Osteoblast (primary cell): Measurements from ENCODE around the gene OSTF1. TPM values are rescaled to one million over a fixed set of nuclear protein-coding genes. Genes with fewer than 3 reads are reported as not detected.
A peak's percentile ranks its signal among the peaks of the same experiment; 100 is the strongest.

ENCODE experiments used
- DNase-seq: peaks from one replicate; pipeline ENCODE4 v3.0.0; 2011; ENCODE audit warnings: low spot score, mixed read lengths; ENCODE audit not compliant: insufficient read length; ENCODE audit errors: missing footprints
- H2AFZ ChIP-seq: 2 replicates; pipeline ENCODE4 v1.6.0; 2011; ENCODE audit warnings: mild to moderate bottlenecking, low read length
- H3K27ac ChIP-seq: 2 replicates; pipeline ENCODE4 v1.5.1; 2011; ENCODE audit warnings: mild to moderate bottlenecking, low read depth, low read length, moderate library complexity
- H3K27me3 ChIP-seq: 2 replicates; pipeline ENCODE4 v1.6.0; 2012; ENCODE audit warnings: mild to moderate bottlenecking, control low read depth, inconsistent platforms, low read length, moderate library complexity; ENCODE audit not compliant: insufficient read depth
- H3K36me3 ChIP-seq: 2 replicates; pipeline ENCODE4 v1.5.1; 2011; ENCODE audit warnings: mild to moderate bottlenecking, low read length, control low read depth, moderate library complexity; ENCODE audit not compliant: insufficient read depth
- H3K4me1 ChIP-seq: 2 replicates; pipeline ENCODE4 v1.5.1; 2011; ENCODE audit warnings: mild to moderate bottlenecking, low read length, control low read depth, moderate library complexity; ENCODE audit not compliant: insufficient read depth
- H3K4me2 ChIP-seq: 2 replicates; pipeline ENCODE4 v1.6.0; 2011; ENCODE audit warnings: mild to moderate bottlenecking, low read length; ENCODE audit not compliant: insufficient read depth
- H3K4me3 ChIP-seq: fragments of 200-600 bp; sonication (generic); 3 replicates; pipeline ENCODE4 v1.5.1; 2012; ENCODE audit warnings: mild to moderate bottlenecking, low read length, inconsistent platforms; ENCODE audit not compliant: insufficient read depth
- H3K79me2 ChIP-seq: 2 replicates; pipeline ENCODE4 v1.6.0; 2012; ENCODE audit warnings: mild to moderate bottlenecking, low read length, control low read depth, inconsistent platforms; ENCODE audit not compliant: insufficient read depth
- H3K9me3 ChIP-seq: 2 replicates; pipeline ENCODE4 v1.5.1; 2011; ENCODE audit warnings: low read depth, low read length, control low read depth
- H4K20me1 ChIP-seq: 2 replicates; pipeline ENCODE4 v1.6.0; 2012; ENCODE audit warnings: mild to moderate bottlenecking, low read length, control low read depth; ENCODE audit not compliant: insufficient read depth
- CTCF ChIP-seq: IDR thresholded peaks from 2 replicates; pipeline ENCODE4 v1.5.1; 2011; ENCODE audit warnings: mild to moderate bottlenecking, low read depth, low read length, moderate library complexity; ENCODE audit errors: extremely low read depth
- total RNA-seq: library from RNA; depleted of rRNA; stranded (reverse); fragments of >200 nt; gene quantifications from 2 replicates; pipeline ENCODE4 v1.2.3, GENCODE V29; 2012

The OSTF1 gene
- total RNA-seq, 1 donor = 30.0 TPM

GRCh38 chr9:75167281-75167680 lies 79.0 kb downstream of the OSTF1 start:
- Histone ChIP-seq H3K4me2 (no peak overlapping the region), H3K27me3 (no peaks in the 10 kb centered on the region), H3K27ac (no peak overlapping the region), H3K36me3 (no peaks in the 10 kb centered on the region), H3K79me2 (no peaks in the 10 kb centered on the region), H3K9me3 (no peaks in the 10 kb centered on the region), H2AFZ (no peak overlapping the region), H3K4me3 (no peak overlapping the region), H4K20me1 (no peaks in the 10 kb centered on the region), H3K4me1 (peaks cover 11% of the 10 kb centered on the region)
- DNase-seq = no peak
- TF ChIP-seq CTCF = no peak

- peak overlapping the region; percentile 25 for H3K27ac ChIP-seq
- H2AFZ ChIP-seq = no peak overlapping the region
- TF ChIP-seq CTCF = no peak
- peaks cover 11% of the 10 kb centered on the region for H3K4me1 ChIP-seq
- no peaks in the 10 kb centered on the region for H4K20me1 ChIP-seq
- H3K9me3 ChIP-seq = no peaks in the 10 kb centered on the region
- no peaks in the 10 kb centered on the region for H3K79me2 ChIP-seq
- no peaks in the 10 kb centered on the region for H3K27me3 ChIP-seq
- no peaks in the 10 kb centered on the region for H3K36me3 ChIP-seq
- no peak overlapping the region for H3K4me3 ChIP-seq
- no peak overlapping the region for H3K4me2 ChIP-seq
- peak; percentile 39 for DNase-seq
These were observed 80.2 kb downstream of the OSTF1 start for GRCh38 chr9:75168270-75169178.

DNA sequence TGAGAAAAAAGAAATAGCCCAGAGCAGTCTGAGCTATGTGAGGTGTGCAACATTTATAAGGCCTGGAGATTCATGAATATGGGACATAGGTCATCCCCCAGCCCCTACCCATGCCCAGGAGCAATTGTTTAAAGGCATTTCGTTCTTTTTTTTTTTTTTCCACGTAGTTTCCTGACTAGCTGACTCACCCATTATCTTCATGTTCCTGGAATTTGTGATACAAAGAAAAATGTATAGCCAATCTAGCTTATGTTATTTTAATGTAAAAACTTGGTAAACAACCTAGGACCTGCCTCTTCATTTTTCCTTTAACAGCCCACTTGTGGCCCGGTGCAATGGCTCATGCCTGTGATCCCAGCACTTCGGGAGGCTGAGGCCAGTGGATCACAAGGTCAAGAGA lies 81.3 kb downstream of the OSTF1 start:
- TF ChIP-seq CTCF = no peak
- no peak overlapping the region for H3K4me3 ChIP-seq
- no peaks in the 10 kb centered on the region for H4K20me1 ChIP-seq
- H3K9me3 ChIP-seq = no peaks in the 10 kb centered on the region
- H3K36me3 ChIP-seq = no peaks in the 10 kb centered on the region
- DNase-seq = peak; percentile 42
- peaks cover 11% of the 10 kb centered on the region for H3K4me1 ChIP-seq
- no peaks in the 10 kb centered on the region for H3K79me2 ChIP-seq
- no peak overlapping the region for H3K4me2 ChIP-seq
- H2AFZ ChIP-seq = no peak overlapping the region
- H3K27ac ChIP-seq = peak overlapping the region; percentile 31
- no peaks in the 10 kb centered on the region for H3K27me3 ChIP-seq

DNA sequence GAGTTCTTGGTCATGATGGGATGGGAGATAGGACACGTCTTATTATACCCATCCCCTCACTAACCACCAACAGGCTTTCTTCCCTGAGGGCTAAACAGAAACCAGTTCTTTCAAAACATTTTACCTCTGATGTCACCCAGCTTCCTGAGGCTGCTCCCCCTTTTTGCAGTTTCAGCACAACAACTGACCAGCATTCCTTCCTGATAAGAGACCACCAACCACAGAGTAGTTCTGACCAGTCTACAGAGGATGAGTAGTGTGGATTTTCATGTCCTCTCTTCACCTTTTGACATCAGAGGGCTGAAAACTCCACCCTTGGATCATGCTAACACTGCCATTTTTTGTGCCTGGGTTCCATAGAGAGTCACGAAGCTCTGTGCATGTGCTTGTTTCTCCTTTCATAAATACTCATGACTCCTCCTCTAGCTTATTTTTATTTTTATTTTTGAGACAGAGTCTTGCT lies 82.6 kb downstream of the OSTF1 start:
- H3K4me2 ChIP-seq = no peak overlapping the region
- H3K36me3 ChIP-seq = no peaks in the 10 kb centered on the region
- H3K27me3 ChIP-seq = no peaks in the 10 kb centered on the region
- peaks cover 11% of the 10 kb centered on the region for H3K4me1 ChIP-seq
- no peak for DNase-seq
- H3K27ac ChIP-seq = no peak overlapping the region
- H3K9me3 ChIP-seq = no peaks in the 10 kb centered on the region
- no peak overlapping the region for H2AFZ ChIP-seq
- no peaks in the 10 kb centered on the region for H3K79me2 ChIP-seq
- H4K20me1 ChIP-seq = no peaks in the 10 kb centered on the region
- H3K4me3 ChIP-seq = no peak overlapping the region
- TF ChIP-seq CTCF = no peak
